Sigmoid colon (tissue), 7 donors: ENCODE results near the gene TAGLN. TPM values are rescaled to one million over a fixed set of nuclear protein-coding genes. Genes with fewer than 3 reads are reported as not detected.
A peak's percentile ranks its signal among the peaks of the same experiment; 100 is the strongest.
"Not testable (repeated sequence)": the region's sequence is repeated elsewhere in the genome, so short reads cannot be mapped to it uniquely, and the experiment has no call there.

Experiments used
- DNase-seq: peaks from one replicate; pipeline ENCODE4 v3.0.0-alpha.2; 2019
- H3K27ac ChIP-seq, 4 donors: fragments of 200-600 bp; sonication (generic); one replicate each; pipeline ENCODE4 v1.5.1; 2016 to 2019; ENCODE audit warnings: mild to moderate bottlenecking in 1 of 4
- H3K27me3 ChIP-seq, 3 donors: fragments of 200-600 bp; sonication (generic); one replicate each; pipeline ENCODE4 v1.5.1; 2019; ENCODE audit warnings: mild to moderate bottlenecking in 1 of 3
- H3K36me3 ChIP-seq, 4 donors: fragments of 200-600 bp; sonication (generic); one replicate each; pipeline ENCODE4 v1.5.1; 2016 to 2019
- H3K4me1 ChIP-seq, 4 donors: fragments of 200-600 bp; sonication (generic); one replicate each; pipeline ENCODE4 v1.5.1; 2017 to 2019
- H3K4me3 ChIP-seq, 4 donors: fragments of 200-600 bp; sonication (generic); one replicate each; pipeline ENCODE4 v1.5.1; 2017 to 2019; ENCODE audit warnings: mild to moderate bottlenecking in 2 of 4, moderate library complexity in 1 of 4
- H3K9me3 ChIP-seq, 4 donors: fragments of 200-600 bp in 3 of 4; sonication (generic) in 3 of 4; one replicate each; pipeline versions ENCODE4 v1.5.1 to v1.6.1; 2013 to 2019
- CTCF ChIP-seq, 4 experiments: fragments of 450-650 bp in 3 of 4; fragments of 200-600 bp in 1 of 4; IDR thresholded peaks; one replicate each; pipeline ENCODE4 v1.5.1; 2016 to 2019; ENCODE audit warnings: antibody characterized with exemption in 4 of 4, mild to moderate bottlenecking in 3 of 4, moderate library complexity in 2 of 4
- EP300 ChIP-seq, 4 donors: sonication (generic); formaldehyde crosslinking; IDR thresholded peaks; one replicate each; pipeline ENCODE4 v1.6.1; 2017; ENCODE audit warnings: antibody characterized with exemption in 4 of 4
- POLR2A ChIP-seq, 2 donors: fragments of 450-650 bp; IDR thresholded peaks; one replicate each; pipeline ENCODE4 v1.6.1; 2016; ENCODE audit warnings: antibody characterized with exemption in 2 of 2, mild to moderate bottlenecking in 2 of 2, moderate library complexity in 2 of 2
- POLR2AphosphoS5 ChIP-seq, 4 donors: sonication (generic); formaldehyde crosslinking; IDR thresholded peaks; one replicate each; pipeline ENCODE4 v1.6.1; 2017; ENCODE audit warnings: antibody characterized with exemption in 4 of 4
- WGBS, 2 donors: extraction: QIAGEN DNeasy Blood & Tissue Kit; methylation state at CpG; one replicate each; pipeline ENCODE4 v1.1.7; 2013; 5-methylcytosine and 5-hydroxymethylcytosine counted together
- intact Hi-C: fragments of 100-400 bp; cut with DNase I; formaldehyde crosslinking; loops from one replicate; pipeline ENCODE4 v1.15.1; 2023
- polyA plus RNA-seq, 3 donors: library from polyadenylated mRNA; stranded (reverse); fragments of 200-250 nt; gene quantifications; one replicate each; pipeline ENCODE4 v1.2.3, GENCODE V29; 2013
- total RNA-seq, 4 donors: library from RNA; depleted of rRNA; stranded (reverse); fragments of >200 nt; gene quantifications; one replicate each; pipeline ENCODE4 v1.1.0, GENCODE V29; 2016
- donor health status: healthy with polysubstance abuse.
- donor health status: Bipolar disorder and iron deficiency.
- donor health status: healthy.

TAGLN gene
- total and polyA plus RNA-seq, 7 donors, result 112 to 14,048 (median 6,854) TPM

GRCh38 chr11:117202386-117203068 is 3.4 kb downstream of the TAGLN start:
- Histone ChIP-seq H3K27me3 (no peaks in the 10 kb centered on the region), H3K9me3 (no peaks in the 10 kb centered on the region), H3K36me3 (peaks cover 34 to 53% (median 43%) of the 10 kb centered on the region in 4 donors), H3K4me1 (peaks cover 0 to 50% (median 43%) of the 10 kb centered on the region in 4 donors), H3K27ac (peak overlapping the region; percentile 90 to 99 (median 96)), H3K4me3 (peak overlapping the region; percentile 59 to 90 (median 86))
- TF ChIP-seq POLR2AphosphoS5 (IDR thresholded peaks at IDR 0.05), result peak in 1 of 4 donors; percentile 1
- no peak for TF ChIP-seq POLR2A (IDR thresholded peaks at IDR 0.05)
- peak in 1 of 4 donors; percentile 4 for TF ChIP-seq EP300 (IDR thresholded peaks at IDR 0.05)
- no peak for TF ChIP-seq CTCF (IDR thresholded peaks at IDR 0.05)
- 83 to 86% methylated on average over 7 of the region's 7 CpGs for WGBS, 2 donors
- intact Hi-C loops, result no loop called here
- DNase-seq, result no peak

DNA sequence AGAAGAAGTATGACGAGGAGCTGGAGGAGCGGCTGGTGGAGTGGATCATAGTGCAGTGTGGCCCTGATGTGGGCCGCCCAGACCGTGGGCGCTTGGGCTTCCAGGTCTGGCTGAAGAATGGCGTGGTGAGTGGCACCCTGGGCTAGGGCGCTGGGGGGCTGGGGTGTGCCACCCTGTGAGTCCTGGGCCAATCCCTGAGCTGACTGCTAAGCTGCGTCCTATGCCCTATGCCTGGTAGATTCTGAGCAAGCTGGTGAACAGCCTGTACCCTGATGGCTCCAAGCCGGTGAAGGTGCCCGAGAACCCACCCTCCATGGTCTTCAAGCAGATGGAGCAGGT is 3.9 kb downstream of the TAGLN start:
- Histone ChIP-seq H3K4me3 (peak overlapping the region; percentile 59 to 90 (median 86)), H3K27me3 (no peaks in the 10 kb centered on the region), H3K9me3 (no peaks in the 10 kb centered on the region), H3K4me1 (peaks cover 0 to 45% (median 39%) of the 10 kb centered on the region in 4 donors), H3K36me3 (peaks cover 34 to 53% (median 43%) of the 10 kb centered on the region in 4 donors), H3K27ac (peak overlapping the region; percentile 90 to 99 (median 96))
- no peak for TF ChIP-seq EP300 (IDR thresholded peaks at IDR 0.05)
- TF ChIP-seq POLR2A (IDR thresholded peaks at IDR 0.05), result peak in 1 of 2 donors; percentile 12
- TF ChIP-seq POLR2AphosphoS5 (IDR thresholded peaks at IDR 0.05), result peak in 2 of 4 donors; percentile 73 to 75
- intact Hi-C loops, result no loop called here
- no peak for DNase-seq
- 90 to 95% methylated on average over 10 of the region's 10 CpGs for WGBS, 2 donors

DNA sequence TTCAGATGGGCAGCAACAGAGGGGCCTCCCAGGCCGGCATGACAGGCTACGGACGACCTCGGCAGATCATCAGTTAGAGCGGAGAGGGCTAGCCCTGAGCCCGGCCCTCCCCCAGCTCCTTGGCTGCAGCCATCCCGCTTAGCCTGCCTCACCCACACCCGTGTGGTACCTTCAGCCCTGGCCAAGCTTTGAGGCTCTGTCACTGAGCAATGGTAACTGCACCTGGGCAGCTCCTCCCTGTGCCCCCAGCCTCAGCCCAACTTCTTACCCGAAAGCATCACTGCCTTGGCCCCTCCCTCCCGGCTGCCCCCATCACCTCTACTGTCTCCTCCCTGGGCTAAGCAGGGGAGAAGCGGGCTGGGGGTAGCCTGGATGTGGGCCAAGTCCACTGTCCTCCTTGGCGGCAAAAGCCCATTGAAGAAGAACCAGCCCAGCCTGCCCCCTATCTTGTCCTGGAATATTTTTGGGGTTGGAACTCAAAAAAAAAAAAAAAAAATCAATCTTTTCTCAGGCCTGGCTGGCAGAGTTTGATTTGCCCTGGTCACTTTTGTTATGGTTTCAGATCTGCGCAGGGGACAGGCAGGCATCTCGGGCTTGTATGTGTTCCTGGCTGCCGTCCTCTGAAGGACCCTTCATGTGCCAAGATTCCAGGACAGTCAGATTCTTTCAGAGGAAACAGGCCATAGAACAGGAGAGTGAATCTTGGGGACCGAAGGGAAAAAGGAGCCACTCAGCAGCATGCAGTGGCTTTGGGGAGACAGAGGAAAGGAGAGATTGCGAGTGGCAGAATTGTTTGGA is 5.3 kb downstream of the TAGLN start:
- intact Hi-C loops, result no loop called here
- WGBS, 2 donors, result 86% methylated on average over 17 of the region's 17 CpGs

DNA sequence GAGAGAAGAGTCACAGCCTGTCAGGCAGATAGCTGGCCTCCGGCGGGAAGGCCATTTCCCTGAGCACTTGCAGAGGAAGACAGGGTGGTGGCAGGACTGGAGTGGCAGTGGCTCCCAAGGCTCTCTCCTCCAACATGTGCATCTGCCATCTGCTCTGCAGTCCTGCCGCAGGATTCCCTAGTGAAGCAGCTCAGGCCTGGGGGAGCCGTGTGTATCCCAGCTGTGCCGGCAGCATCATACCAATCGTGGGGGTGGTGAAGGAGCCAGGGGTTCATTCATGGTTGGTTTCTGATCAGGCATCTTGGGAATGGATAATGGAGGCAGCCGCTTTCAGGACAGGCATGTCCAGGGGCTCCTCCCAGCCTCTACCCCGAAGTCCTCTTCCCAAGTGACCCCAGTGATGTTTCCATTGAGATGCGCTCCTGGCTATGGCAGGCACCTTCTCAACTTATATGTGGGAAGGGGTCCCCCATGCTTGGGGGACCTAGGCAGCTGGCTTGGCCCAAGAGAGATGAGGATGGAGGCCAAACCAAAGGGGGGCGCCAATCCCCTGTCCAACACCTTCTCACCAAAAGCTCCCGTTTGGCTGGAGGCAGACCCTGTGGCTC is 6.1 kb downstream of the TAGLN start:
- intact Hi-C loops, result no loop called here
- Histone ChIP-seq H3K9me3 (no peaks in the 10 kb centered on the region), H3K27me3 (no peaks in the 10 kb centered on the region), H3K27ac (peak overlapping the region; percentile 90 to 99 (median 96)), H3K4me3 (peak overlapping the region in 3 of 4 donors; percentile 59 to 87 (median 85)), H3K4me1 (peaks cover 0 to 38% (median 31%) of the 10 kb centered on the region in 4 donors), H3K36me3 (peaks cover 34 to 53% (median 39%) of the 10 kb centered on the region in 4 donors)
- 89 to 95% methylated on average over 11 of the region's 11 CpGs for WGBS, 2 donors
- no peak for DNase-seq
- TF ChIP-seq POLR2A (IDR thresholded peaks at IDR 0.05) (no peak), POLR2AphosphoS5 (IDR thresholded peaks at IDR 0.05) (peak in 3 of 4 donors; percentile 18 to 83 (median 64))

More for the DNA sequence above, 5.3 kb downstream of the TAGLN start:
- peaks cover 34 to 53% (median 43%) of the 10 kb centered on the region in 4 donors for H3K36me3 ChIP-seq
- TF ChIP-seq CTCF (IDR thresholded peaks at IDR 0.05), result no peak
- peak in 2 of 4 donors; percentile 17 to 67 for TF ChIP-seq POLR2AphosphoS5 (IDR thresholded peaks at IDR 0.05)
- no peak for TF ChIP-seq POLR2A (IDR thresholded peaks at IDR 0.05)
- peak overlapping the region; percentile 59 to 90 (median 86) for H3K4me3 ChIP-seq
- H3K27ac ChIP-seq, result peak overlapping the region; percentile 90 to 99 (median 96)
- no peaks in the 10 kb centered on the region for H3K27me3 ChIP-seq
- DNase-seq, result no peak
- H3K9me3 ChIP-seq, result no peaks in the 10 kb centered on the region
- peaks cover 0 to 38% (median 31%) of the 10 kb centered on the region in 4 donors for H3K4me1 ChIP-seq

GRCh38 chr11:117206111-117206510 is 6.9 kb downstream of the TAGLN start:
- WGBS, 2 donors, result 86 to 88% methylated on average over 8 of the region's 8 CpGs
- H3K27me3 ChIP-seq, intact Hi-C loops, H3K9me3 ChIP-seq, DNase-seq, H3K4me3 ChIP-seq: not testable (repeated sequence)
- H3K36me3 ChIP-seq, result peaks cover 34 to 49% (median 36%) of the 10 kb centered on the region in 4 donors
- TF ChIP-seq POLR2AphosphoS5 (IDR thresholded peaks at IDR 0.05), result peak in 3 of 4 donors; percentile 13 to 78 (median 67)
- H3K27ac ChIP-seq, result peak overlapping the region; percentile 76 to 97 (median 92)
- peaks cover 0 to 40% (median 31%) of the 10 kb centered on the region in 4 donors for H3K4me1 ChIP-seq
